ENCODE data around the gene PTPRN.

GRCh38 chr2:219332542-219332941 is 23.3 kb upstream of the PTPRN start, which contains the start of gene RESP18:
- TF ChIP-seq CTCF (IDR thresholded peaks at IDR 0.05 in 2 of 3, conservative IDR thresholded peaks at IDR 0.05 in 1 of 3; ENCODE audit: borderline replicate concordance in 1 of 3, insufficient read depth in 1 of 3, low read depth in 2 of 3, low read length in 2 of 3): no peak
- TF ChIP-seq RAD21 (IDR thresholded peaks at IDR 0.05; ENCODE audit: low read depth): no peak
- TF ChIP-seq JUND (IDR thresholded peaks at IDR 0.05): no peak
- no peak for TF ChIP-seq POLR2A (IDR thresholded peaks at IDR 0.05; ENCODE audit: borderline replicate concordance, extremely low read depth, insufficient read depth, insufficient read length)

Measured in HCT116 (cell line).